ENCODE measurements around the gene PLEKHG3. TPM values are rescaled to one million over a fixed set of nuclear protein-coding genes. Genes with fewer than 3 reads are reported as not detected.

The PLEKHG3 gene
- polyA plus RNA-seq, 1 donor (not counting 4 experiments of a cell fraction or from before 2014, with no cell fraction given): 71.0 TPM

DNA sequence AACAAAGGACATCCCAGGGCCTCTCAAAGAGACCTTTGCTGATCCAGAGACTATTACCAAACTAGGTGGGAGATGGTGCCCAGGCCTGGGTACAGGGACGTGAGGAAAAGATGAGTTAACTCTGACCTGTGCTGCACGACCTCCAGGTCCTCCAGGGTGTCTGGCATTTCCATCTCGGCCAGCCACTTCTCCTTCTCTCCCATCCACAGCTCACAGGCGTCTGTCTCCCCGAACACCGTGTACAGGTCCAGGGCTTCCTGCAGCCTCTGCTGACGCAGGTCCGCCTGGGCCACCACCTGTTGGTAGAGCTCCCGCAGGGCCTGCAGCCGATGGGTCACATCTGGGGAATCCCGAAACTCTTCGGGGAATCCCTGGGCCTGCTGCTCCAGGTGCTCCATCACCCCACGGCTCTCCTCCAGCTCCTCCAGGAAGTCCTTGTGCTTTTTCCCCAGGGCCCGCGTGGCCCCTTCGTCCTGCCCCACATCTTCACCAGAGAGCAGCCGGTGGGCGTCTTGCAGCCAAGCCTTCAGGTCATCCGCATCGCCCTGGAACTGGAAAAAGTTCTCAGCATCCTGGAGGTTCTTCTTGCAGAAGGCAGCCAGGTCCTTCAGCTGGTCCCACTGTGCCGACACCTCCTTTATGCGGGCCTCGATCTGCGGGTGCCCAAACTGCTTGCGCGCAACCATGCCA is 88.8 kb downstream of the PLEKHG3 start:
- dilution Hi-C loops (cut with MboI; ENCODE audit: extremely low pct_ligation_motif_present, low sequenced_read_pairs): no loop called here
- peaks cover 3% of the 10 kb centered on the region for H4K20me1 ChIP-seq (ENCODE audit: control insufficient read depth, extremely low read depth, insufficient read depth, low read length)

DNA sequence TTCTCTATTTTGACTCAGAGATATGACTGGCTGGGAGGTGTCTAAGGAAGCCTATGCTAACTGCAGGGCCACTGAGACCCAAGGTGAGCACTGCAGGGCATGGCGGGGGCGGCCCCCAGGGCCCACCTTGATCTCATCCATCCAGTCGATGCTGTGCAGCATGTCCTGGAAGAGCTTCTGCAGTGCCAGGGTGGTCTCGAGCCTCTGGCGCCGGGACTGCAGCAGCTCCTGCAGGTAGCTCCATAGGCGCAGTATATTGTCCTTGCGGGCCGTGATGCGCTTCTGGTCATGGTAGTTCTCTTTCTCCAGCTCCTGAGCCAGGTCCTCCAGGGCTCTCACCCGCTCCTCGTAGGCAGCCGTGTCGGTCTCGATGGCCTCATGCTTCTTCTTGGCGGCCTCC is 91.0 kb downstream of the PLEKHG3 start:
- no peak overlapping the region for H3K4me2 ChIP-seq (ENCODE audit: control insufficient read depth, extremely low read depth, insufficient read depth, low read depth, low read length)
- H3K27me3 ChIP-seq (ENCODE audit: control insufficient read depth, extremely low read depth, insufficient read depth, low read length): peaks cover 3% of the 10 kb centered on the region
- no peaks in the 10 kb centered on the region for H3K4me1 ChIP-seq (ENCODE audit: control insufficient read depth, extremely low read depth, insufficient read depth, low read length)
- H3K79me2 ChIP-seq (ENCODE audit: control insufficient read depth, insufficient read depth, low read length): no peaks in the 10 kb centered on the region
- DNase-seq (ENCODE audit: low read depth, low spot score): no peak
- dilution Hi-C loops (cut with MboI; ENCODE audit: extremely low pct_ligation_motif_present, low sequenced_read_pairs): no loop called here
- TF ChIP-seq, protein P1, sequence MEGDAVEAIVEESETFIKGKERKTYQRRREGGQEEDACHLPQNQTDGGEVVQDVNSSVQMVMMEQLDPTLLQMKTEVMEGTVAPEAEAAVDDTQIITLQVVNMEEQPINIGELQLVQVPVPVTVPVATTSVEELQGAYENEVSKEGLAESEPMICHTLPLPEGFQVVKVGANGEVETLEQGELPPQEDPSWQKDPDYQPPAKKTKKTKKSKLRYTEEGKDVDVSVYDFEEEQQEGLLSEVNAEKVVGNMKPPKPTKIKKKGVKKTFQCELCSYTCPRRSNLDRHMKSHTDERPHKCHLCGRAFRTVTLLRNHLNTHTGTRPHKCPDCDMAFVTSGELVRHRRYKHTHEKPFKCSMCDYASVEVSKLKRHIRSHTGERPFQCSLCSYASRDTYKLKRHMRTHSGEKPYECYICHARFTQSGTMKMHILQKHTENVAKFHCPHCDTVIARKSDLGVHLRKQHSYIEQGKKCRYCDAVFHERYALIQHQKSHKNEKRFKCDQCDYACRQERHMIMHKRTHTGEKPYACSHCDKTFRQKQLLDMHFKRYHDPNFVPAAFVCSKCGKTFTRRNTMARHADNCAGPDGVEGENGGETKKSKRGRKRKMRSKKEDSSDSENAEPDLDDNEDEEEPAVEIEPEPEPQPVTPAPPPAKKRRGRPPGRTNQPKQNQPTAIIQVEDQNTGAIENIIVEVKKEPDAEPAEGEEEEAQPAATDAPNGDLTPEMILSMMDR (optimal IDR thresholded peaks at IDR 0.05 in 1 of 3, IDR thresholded peaks at IDR 0.05 in 1 of 3, conservative IDR thresholded peaks at IDR 0.05 in 1 of 3; ENCODE audit: extremely low read depth in 1 of 3, insufficient read depth in 2 of 3, low read length in 3 of 3): no peak
- TF ChIP-seq EZH2 (IDR thresholded peaks at IDR 0.05; ENCODE audit: low read length): no peak
- no peaks in the 10 kb centered on the region for H3K9me1 ChIP-seq (ENCODE audit: control insufficient read depth, extremely low read depth, insufficient read depth, low read length)
- H4K20me1 ChIP-seq (ENCODE audit: control insufficient read depth, extremely low read depth, insufficient read depth, low read length): no peaks in the 10 kb centered on the region
- FAIRE-seq: no peak
- H2AFZ ChIP-seq (ENCODE audit: control insufficient read depth, low read length): no peak overlapping the region
- no peak overlapping the region for H3K27ac ChIP-seq (ENCODE audit: control insufficient read depth, insufficient read depth, low read length)
- H3K9ac ChIP-seq (ENCODE audit: control insufficient read depth, extremely low read depth, insufficient read depth, low read length): no peak overlapping the region
- H3K36me3 ChIP-seq (ENCODE audit: control insufficient read depth in 2 of 2, extremely low read depth in 1 of 2, insufficient read depth in 2 of 2, low read length in 2 of 2): no peaks in the 10 kb centered on the region
- H3K9me3 ChIP-seq (ENCODE audit: control insufficient read depth, low read depth, low read length): no peaks in the 10 kb centered on the region
- H3K4me3 ChIP-seq (ENCODE audit: control insufficient read depth in 2 of 3, extremely low read depth in 1 of 3, insufficient read depth in 2 of 3, low read depth in 1 of 3, low read length in 3 of 3): no peak overlapping the region

More for the DNA sequence above, 88.8 kb downstream of the PLEKHG3 start:
- Histone ChIP-seq H3K4me1 (ENCODE audit: control insufficient read depth, extremely low read depth, insufficient read depth, low read length) (peaks cover 16% of the 10 kb centered on the region), H3K27ac (ENCODE audit: control insufficient read depth, insufficient read depth, low read length) (no peak overlapping the region), H3K4me2 (ENCODE audit: control insufficient read depth, extremely low read depth, insufficient read depth, low read depth, low read length) (no peak overlapping the region), H3K9me1 (ENCODE audit: control insufficient read depth, extremely low read depth, insufficient read depth, low read length) (no peaks in the 10 kb centered on the region), H3K4me3 (ENCODE audit: control insufficient read depth in 2 of 3, extremely low read depth in 1 of 3, insufficient read depth in 2 of 3, low read depth in 1 of 3, low read length in 3 of 3) (no peak overlapping the region), H3K79me2 (ENCODE audit: control insufficient read depth, insufficient read depth, low read length) (no peaks in the 10 kb centered on the region), H3K27me3 (ENCODE audit: control insufficient read depth, extremely low read depth, insufficient read depth, low read length) (peaks cover 3% of the 10 kb centered on the region), H2AFZ (ENCODE audit: control insufficient read depth, low read length) (no peak overlapping the region), H3K9ac (ENCODE audit: control insufficient read depth, extremely low read depth, insufficient read depth, low read length) (no peak overlapping the region), H3K36me3 (ENCODE audit: control insufficient read depth in 2 of 2, extremely low read depth in 1 of 2, insufficient read depth in 2 of 2, low read length in 2 of 2) (no peaks in the 10 kb centered on the region), H3K9me3 (ENCODE audit: control insufficient read depth, low read depth, low read length) (no peaks in the 10 kb centered on the region)
- TF ChIP-seq, protein P1 (optimal IDR thresholded peaks at IDR 0.05 in 1 of 3, IDR thresholded peaks at IDR 0.05 in 1 of 3, conservative IDR thresholded peaks at IDR 0.05 in 1 of 3; ENCODE audit: extremely low read depth in 1 of 3, insufficient read depth in 2 of 3, low read length in 3 of 3): no peak
- TF ChIP-seq EZH2 (IDR thresholded peaks at IDR 0.05; ENCODE audit: low read length): no peak
- DNase-seq (ENCODE audit: low read depth, low spot score): no peak
- FAIRE-seq: no peak

Data from keratinocyte (primary cell).